Natural killer cell treated with Interleukin-12 subunit alpha and Interleukin-12 subunit beta and Interleukin-15 and Interleukin-18, amount 100 ng/mL, for 72 hours (primary cell): ENCODE results near the gene UBL4B. TPM values are rescaled to one million over a fixed set of nuclear protein-coding genes. Genes with fewer than 3 reads are reported as not detected.

Experiments
- ATAC-seq, 2 donors: fragments of 150-1000 bp; cut with Tn5 transposase in 1 of 2; sonication (Bioruptor Pico), chemical (Tn5 transposase) in 1 of 2; 2 replicates each; pipeline ENCODE4 v1.10.0; 2021
- DNase-seq: peaks from one replicate; pipeline ENCODE4 v3.0.0; 2022; ENCODE audit warnings: low spot score
- H3K27ac Mint-ChIP-seq, 2 donors: 1 replicate in 1 of 2; 2 replicates in 1 of 2; pipeline ENCODE4 v1.8.0; 2022; ENCODE audit warnings: mixed read lengths in 2 of 2, mild to moderate bottlenecking in 1 of 2, moderate library complexity in 1 of 2
- H3K27me3 Mint-ChIP-seq, 2 donors: 1 replicate in 1 of 2; 2 replicates in 1 of 2; pipeline ENCODE4 v1.8.0; 2022; ENCODE audit warnings: mixed read lengths in 2 of 2
- H3K36me3 Mint-ChIP-seq: one replicate; pipeline ENCODE4 v1.8.0; 2022; ENCODE audit warnings: mixed read lengths
- H3K4me1 Mint-ChIP-seq, 2 donors: 1 replicate in 1 of 2; 2 replicates in 1 of 2; pipeline ENCODE4 v1.8.0; 2022; ENCODE audit warnings: low read depth in 2 of 2, mixed read lengths in 2 of 2, mild to moderate bottlenecking in 1 of 2
- H3K4me3 Mint-ChIP-seq: one replicate; pipeline ENCODE4 v1.8.0; 2022; ENCODE audit warnings: mixed read lengths
- H3K9me3 Mint-ChIP-seq: 2 replicates; pipeline ENCODE4 v1.8.0; 2022; ENCODE audit warnings: mixed read lengths
- total RNA-seq, 2 donors: library from RNA; stranded (reverse); gene quantifications; one replicate each; pipeline ENCODE4 v1.2.3, GENCODE V29; 2022

The UBL4B gene
- total RNA-seq, 2 donors from 2014 or later, result not detected

DNA sequence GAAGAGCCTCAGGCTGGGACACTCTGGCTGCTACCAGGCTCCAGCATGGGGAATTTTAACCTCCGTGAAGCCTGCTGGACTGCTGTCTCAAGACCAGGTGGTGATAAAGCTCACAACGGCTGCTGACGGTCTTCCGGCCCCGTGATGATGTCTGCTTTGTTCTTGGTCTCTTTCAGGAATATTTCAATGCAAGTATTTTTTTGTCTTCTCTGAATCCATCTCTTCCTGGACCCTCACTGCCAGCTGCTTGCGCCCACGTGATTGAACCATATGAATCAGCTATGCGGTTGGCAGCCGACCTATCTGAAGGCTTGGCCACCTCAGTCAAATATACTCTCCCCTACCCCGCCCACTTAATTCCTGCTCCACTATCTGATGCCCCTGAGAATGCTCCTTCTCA, 23.4 kb downstream of the UBL4B start:
- peaks cover 0 to 3% of the 10 kb centered on the region in 2 donors for H3K4me1 Mint-ChIP-seq
- DNase-seq, result peak; percentile 44
- no peaks in the 10 kb centered on the region for H3K9me3 Mint-ChIP-seq
- no peak overlapping the region for H3K4me3 Mint-ChIP-seq
- H3K27me3 Mint-ChIP-seq, result peaks cover 46 to 67% of the 10 kb centered on the region in 2 donors
- H3K27ac Mint-ChIP-seq, result no peak overlapping the region
- no peak for ATAC-seq
- H3K36me3 Mint-ChIP-seq, result no peaks in the 10 kb centered on the region

DNA sequence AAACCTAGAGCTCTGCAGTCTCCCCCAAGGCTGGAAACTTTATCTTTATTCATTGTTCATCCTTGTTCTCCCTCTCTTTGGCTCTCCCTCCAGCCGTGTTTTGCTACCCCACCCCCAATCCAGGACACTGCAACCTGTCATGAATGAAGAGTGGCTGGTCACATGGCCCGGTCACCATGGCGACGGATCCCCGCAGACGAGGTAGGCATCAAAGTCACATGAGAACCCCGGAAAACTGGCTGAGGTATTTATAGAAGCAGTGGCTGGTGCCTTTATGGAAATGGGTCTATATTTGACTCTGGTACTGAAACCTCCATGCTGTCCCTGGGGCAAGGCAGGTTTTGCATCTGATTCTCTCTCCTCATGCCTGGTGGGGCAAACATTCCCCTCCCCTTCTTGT, 24.7 kb downstream of the UBL4B start:
- peak; percentile 32 for DNase-seq
- Mint-ChIP-seq H3K27me3 (peaks cover 46 to 60% of the 10 kb centered on the region in 2 donors), H3K4me3 (no peak overlapping the region), H3K4me1 (peaks cover 0 to 3% of the 10 kb centered on the region in 2 donors), H3K9me3 (no peaks in the 10 kb centered on the region), H3K27ac (no peak overlapping the region), H3K36me3 (no peaks in the 10 kb centered on the region)
- ATAC-seq, result no peak

- ATAC-seq, result no peak
- H3K27ac Mint-ChIP-seq, result no peak overlapping the region
- no peaks in the 10 kb centered on the region for H3K9me3 Mint-ChIP-seq
- H3K27me3 Mint-ChIP-seq, result peaks cover 39 to 60% of the 10 kb centered on the region in 2 donors
- H3K4me1 Mint-ChIP-seq, result peaks cover 0 to 3% of the 10 kb centered on the region in 2 donors
- H3K4me3 Mint-ChIP-seq, result no peak overlapping the region
- DNase-seq, result no peak
- H3K36me3 Mint-ChIP-seq, result no peaks in the 10 kb centered on the region
Measured at GRCh38 chr1:110138956-110139355, 26.7 kb downstream of the UBL4B start.

GRCh38 chr1:110144366-110144765, 32.1 kb downstream of the UBL4B start:
- ATAC-seq, result peak in 1 of 2 donors; percentile 22
- Mint-ChIP-seq H3K36me3 (no peaks in the 10 kb centered on the region), H3K4me1 (peaks cover 0 to 3% of the 10 kb centered on the region in 2 donors), H3K9me3 (no peaks in the 10 kb centered on the region), H3K27ac (no peak overlapping the region), H3K27me3 (peaks cover 12% of the 10 kb centered on the region in 2 donors), H3K4me3 (no peak overlapping the region)
- DNase-seq, result no peak

DNA sequence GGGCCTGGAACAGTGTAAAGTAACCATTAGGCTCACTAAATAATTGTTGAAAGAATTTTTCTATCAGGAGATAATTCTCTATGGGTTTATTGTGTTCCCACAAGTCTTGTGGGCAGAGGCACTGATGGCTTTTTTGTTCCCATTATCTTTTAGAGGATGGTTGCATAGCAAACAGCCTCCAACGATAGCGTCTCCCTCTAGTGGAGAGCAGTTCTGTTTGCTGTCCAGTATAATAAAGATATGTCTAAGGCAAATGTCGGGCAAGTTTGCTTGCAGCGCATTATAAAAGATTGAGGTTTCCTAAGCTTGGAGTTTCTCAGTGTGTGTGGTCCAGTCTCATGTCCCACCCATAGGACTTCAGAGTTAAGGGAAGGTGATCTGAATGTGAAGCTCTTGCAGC, 36.7 kb downstream of the UBL4B start:
- H3K36me3 Mint-ChIP-seq, result no peaks in the 10 kb centered on the region
- H3K27ac Mint-ChIP-seq, result no peak overlapping the region
- no peak overlapping the region for H3K4me3 Mint-ChIP-seq
- H3K27me3 Mint-ChIP-seq, result peaks cover 10 to 26% of the 10 kb centered on the region in 2 donors
- peaks cover 0 to 6% of the 10 kb centered on the region in 2 donors for H3K4me1 Mint-ChIP-seq
- DNase-seq, result no peak
- ATAC-seq, result no peak
- no peaks in the 10 kb centered on the region for H3K9me3 Mint-ChIP-seq

DNA sequence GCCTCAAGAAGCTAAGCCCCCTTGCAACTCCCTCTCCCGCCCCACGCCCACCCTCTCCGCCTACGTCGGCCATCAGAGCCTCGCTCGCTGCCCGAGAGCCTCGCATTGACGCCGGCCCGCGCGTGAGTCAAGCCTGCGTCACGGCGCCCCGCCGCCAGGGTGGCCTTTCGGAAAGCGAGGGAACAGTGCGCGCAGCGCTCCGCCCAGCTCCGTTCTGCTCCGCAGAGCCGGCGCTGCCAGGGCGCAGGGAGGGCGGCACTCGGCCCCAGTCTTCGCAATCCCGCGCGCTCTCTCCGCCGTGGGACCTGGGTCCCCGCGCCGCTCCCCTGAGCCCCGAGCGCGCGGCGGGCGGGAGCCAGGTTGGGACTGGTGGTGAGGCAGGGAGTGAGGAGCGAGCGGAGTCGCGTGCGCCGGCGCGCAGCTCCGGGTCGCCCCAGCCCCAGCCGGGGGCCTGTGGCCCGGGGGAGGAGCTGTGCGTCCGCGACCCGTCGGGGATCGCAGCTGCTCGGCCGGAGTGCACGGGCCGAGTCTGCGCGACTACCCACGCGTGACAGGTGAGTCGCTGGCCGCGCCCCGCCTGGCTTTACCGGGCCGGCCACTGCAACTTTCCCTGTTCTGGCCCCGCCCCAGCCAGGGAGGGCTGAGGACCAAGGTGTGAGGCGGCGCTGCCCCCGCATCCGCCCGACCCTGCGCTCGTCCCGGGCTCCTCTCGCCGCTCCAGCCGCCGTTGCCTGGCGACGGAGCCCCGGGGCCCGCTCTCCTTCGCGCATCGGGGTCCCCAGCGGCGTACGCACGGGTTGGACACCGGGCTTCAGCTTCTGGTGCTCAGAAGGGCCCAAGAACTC, 38.3 kb downstream of the UBL4B start, which contains the start of gene SLC6A17:
Gene SLC6A17, plus strand, starts transcription at position 165 of the 845 bp plus-strand sequence. CDS start 16,436 bp downstream, outside the sequence.
- H3K9me3 Mint-ChIP-seq, result no peaks in the 10 kb centered on the region
- peaks cover 0 to 3% of the 10 kb centered on the region in 2 donors for H3K4me1 Mint-ChIP-seq
- peaks cover 20 to 34% of the 10 kb centered on the region in 2 donors for H3K27me3 Mint-ChIP-seq
- no peak within 1 kb of the TSS for H3K4me3 Mint-ChIP-seq
- H3K36me3 Mint-ChIP-seq, result no peaks in the 10 kb centered on the region
- no peak for DNase-seq
- ATAC-seq, result peak in 1 of 2 donors; percentile 51
- no peak within 1 kb of the TSS for H3K27ac Mint-ChIP-seq

GRCh38 chr1:110151175-110151669, 39.0 kb downstream of the UBL4B start:
- Mint-ChIP-seq H3K36me3 (no peaks in the 10 kb centered on the region), H3K4me1 (peaks cover 0 to 3% of the 10 kb centered on the region in 2 donors), H3K4me3 (no peak overlapping the region), H3K9me3 (no peaks in the 10 kb centered on the region), H3K27me3 (peaks cover 22 to 37% of the 10 kb centered on the region in 2 donors), H3K27ac (no peak overlapping the region)
- no peak for DNase-seq
- no peak for ATAC-seq

GRCh38 chr1:110152133-110152785, 40.0 kb downstream of the UBL4B start:
- Mint-ChIP-seq H3K9me3 (no peaks in the 10 kb centered on the region), H3K36me3 (no peaks in the 10 kb centered on the region), H3K27me3 (peaks cover 33 to 43% of the 10 kb centered on the region in 2 donors), H3K4me1 (peaks cover 0 to 3% of the 10 kb centered on the region in 2 donors), H3K27ac (no peak overlapping the region), H3K4me3 (no peak overlapping the region)
- no peak for DNase-seq
- ATAC-seq, result no peak

DNA sequence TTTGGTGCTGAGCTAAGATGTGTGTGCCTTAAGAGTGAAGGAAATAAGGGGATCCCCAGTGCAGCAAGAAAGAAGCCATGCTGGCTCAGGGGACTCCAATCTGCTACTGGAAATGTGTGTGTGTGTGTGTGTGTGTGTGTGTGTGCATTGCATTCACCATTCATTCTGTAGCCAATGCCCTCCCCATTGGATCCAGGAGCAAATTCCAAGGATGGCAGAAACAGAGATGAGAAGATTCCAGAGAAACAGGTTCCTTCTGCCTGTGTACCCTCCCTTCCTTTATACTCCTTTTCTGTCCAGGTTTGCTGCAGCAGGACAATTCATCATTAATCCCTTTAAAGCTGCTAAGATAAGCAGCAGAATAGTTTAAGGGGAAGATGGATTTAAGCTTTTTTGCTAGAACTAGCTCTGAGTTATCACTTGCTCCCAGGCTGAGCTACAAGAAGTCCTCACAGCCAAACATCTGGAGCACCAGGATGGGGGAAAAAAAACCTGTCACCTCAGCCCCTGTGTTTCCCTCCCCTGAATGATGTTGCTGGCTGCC, 41.2 kb downstream of the UBL4B start:
- Mint-ChIP-seq H3K27me3 (peaks cover 42 to 49% of the 10 kb centered on the region in 2 donors), H3K9me3 (no peaks in the 10 kb centered on the region), H3K36me3 (no peaks in the 10 kb centered on the region), H3K4me3 (no peak overlapping the region), H3K4me1 (peaks cover 0 to 3% of the 10 kb centered on the region in 2 donors), H3K27ac (no peak overlapping the region)
- no peak for ATAC-seq
- no peak for DNase-seq

DNA sequence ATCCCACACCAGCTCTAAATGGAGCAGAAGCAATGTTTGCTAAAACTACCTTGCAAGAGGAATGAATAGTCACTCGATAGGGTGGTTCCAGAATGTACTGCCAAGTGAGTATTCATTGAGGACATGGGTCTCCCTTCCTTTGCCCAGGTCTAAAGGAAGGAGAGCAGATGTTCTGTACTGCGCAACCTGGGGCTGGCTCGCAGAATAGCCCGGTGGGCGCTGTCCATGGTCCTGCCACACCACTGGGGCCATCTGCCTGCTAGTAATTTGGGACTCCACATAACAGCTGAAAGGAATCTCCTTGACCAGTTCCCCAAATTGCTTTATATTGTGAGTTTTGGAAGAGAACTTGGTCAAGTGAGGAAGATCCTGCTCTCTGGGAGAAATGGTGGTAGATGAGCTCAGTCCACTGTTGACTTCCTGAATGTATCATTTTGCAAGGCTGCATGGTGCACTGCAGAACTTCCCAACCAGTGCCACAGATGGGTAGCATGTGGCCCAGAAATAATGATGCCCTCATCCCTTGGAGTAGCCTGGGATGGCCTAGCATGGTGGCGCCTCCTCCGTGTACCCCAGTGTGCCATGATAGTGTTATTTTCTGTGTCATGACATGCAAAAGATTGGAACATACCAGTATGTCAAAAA, 43.8 kb downstream of the UBL4B start:
- DNase-seq (no peak), ATAC-seq (no peak)
- no peak overlapping the region for H3K27ac Mint-ChIP-seq
- no peaks in the 10 kb centered on the region for H3K9me3 Mint-ChIP-seq
- H3K36me3 Mint-ChIP-seq, result no peaks in the 10 kb centered on the region
- H3K27me3 Mint-ChIP-seq, result peaks cover 32 to 50% of the 10 kb centered on the region in 2 donors
- H3K4me1 Mint-ChIP-seq, result peaks cover 0 to 2% of the 10 kb centered on the region in 2 donors
- H3K4me3 Mint-ChIP-seq, result no peak overlapping the region

DNA sequence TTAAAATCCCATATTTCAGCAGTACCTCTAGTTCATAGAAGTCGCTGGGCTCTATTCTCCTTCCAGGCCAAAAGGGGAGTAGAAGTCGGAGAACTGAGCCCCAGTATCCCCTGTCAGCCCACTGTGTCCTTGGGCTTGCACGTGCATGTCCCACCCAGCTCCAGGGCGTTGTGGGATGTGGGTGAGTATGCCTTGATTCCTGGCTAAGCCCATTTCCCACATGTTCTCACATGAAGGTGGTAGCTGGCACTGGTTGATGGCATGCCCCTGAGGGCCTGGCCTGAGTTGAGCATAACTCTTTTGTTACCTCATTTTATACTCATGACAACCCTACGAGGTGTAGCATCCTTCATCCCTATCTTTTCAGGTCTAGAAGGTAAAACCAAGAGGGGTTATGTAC, 46.0 kb downstream of the UBL4B start:
- no peak overlapping the region for H3K27ac Mint-ChIP-seq
- no peak overlapping the region for H3K4me3 Mint-ChIP-seq
- no peaks in the 10 kb centered on the region for H3K36me3 Mint-ChIP-seq
- H3K9me3 Mint-ChIP-seq, result no peaks in the 10 kb centered on the region
- H3K27me3 Mint-ChIP-seq, result peaks cover 32 to 40% of the 10 kb centered on the region in 2 donors
- no peak for DNase-seq
- peaks cover 0 to 2% of the 10 kb centered on the region in 2 donors for H3K4me1 Mint-ChIP-seq
- ATAC-seq, result no peak

- DNase-seq (no peak), ATAC-seq (no peak)
- Mint-ChIP-seq H3K4me1 (peaks cover 0 to 2% of the 10 kb centered on the region in 2 donors), H3K27ac (no peak overlapping the region), H3K4me3 (no peak overlapping the region), H3K27me3 (peaks cover 38 to 40% of the 10 kb centered on the region in 2 donors), H3K9me3 (no peaks in the 10 kb centered on the region), H3K36me3 (no peaks in the 10 kb centered on the region)
Measured at GRCh38 chr1:110159168-110159567, 46.9 kb downstream of the UBL4B start.

- no peaks in the 10 kb centered on the region for H3K9me3 Mint-ChIP-seq
- H3K27ac Mint-ChIP-seq, result no peak overlapping the region
- H3K4me3 Mint-ChIP-seq, result no peak overlapping the region
- no peaks in the 10 kb centered on the region for H3K36me3 Mint-ChIP-seq
- DNase-seq, result no peak
- peaks cover 0 to 2% of the 10 kb centered on the region in 2 donors for H3K4me1 Mint-ChIP-seq
- no peak for ATAC-seq
- H3K27me3 Mint-ChIP-seq, result peaks cover 29 to 31% of the 10 kb centered on the region in 2 donors
Measured at GRCh38 chr1:110160538-110161100, 48.4 kb downstream of the UBL4B start.
